ENCODE results near the gene ARHGAP40.

The ARHGAP40 gene

GRCh38 chr20:38692436-38693411, 91.1 kb downstream of the ARHGAP40 start:
- Histone ChIP-seq H3K4me1 (ENCODE audit: insufficient read depth, low read length) (no peaks in the 10 kb centered on the region), H3K4me3 (ENCODE audit: low read length) (no peak overlapping the region), H3K36me3 (ENCODE audit: insufficient read depth, low read length) (no peaks in the 10 kb centered on the region), H3K27me3 (ENCODE audit: insufficient read depth, low read length) (peaks cover 24% of the 10 kb centered on the region), H3K27ac (ENCODE audit: low read depth, low read length) (no peak overlapping the region), H3K9me3 (ENCODE audit: insufficient read depth, low read depth, low read length) (no peaks in the 10 kb centered on the region), H3K9ac (ENCODE audit: low read depth, low read length) (no peak overlapping the region)
- WGBS, result 44% methylated on average over 13 of the region's 13 CpGs

DNA sequence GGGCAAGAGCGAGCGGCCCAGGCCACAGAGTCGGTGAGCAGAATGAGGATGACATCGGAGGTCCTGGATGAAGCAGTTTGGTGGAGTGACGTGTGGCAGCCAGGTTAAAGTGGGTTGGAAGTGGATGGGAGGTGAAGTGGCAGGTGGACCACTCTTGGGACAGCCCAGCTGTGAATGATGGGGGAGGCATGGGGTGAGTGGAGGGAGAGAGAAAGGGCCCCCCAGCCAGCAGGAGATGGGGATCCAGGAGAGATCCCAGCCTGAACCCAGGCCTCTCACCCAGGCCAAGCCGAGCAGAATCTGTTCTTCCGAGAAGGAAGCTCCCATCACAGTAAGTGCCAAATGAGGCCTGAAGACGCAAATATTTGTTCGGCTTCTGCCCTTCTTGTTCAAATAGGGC, 95.7 kb downstream of the ARHGAP40 start:
- Histone ChIP-seq H3K9me3 (ENCODE audit: insufficient read depth, low read depth, low read length) (no peaks in the 10 kb centered on the region), H3K36me3 (ENCODE audit: insufficient read depth, low read length) (no peaks in the 10 kb centered on the region), H3K9ac (ENCODE audit: low read depth, low read length) (no peak overlapping the region), H3K27ac (ENCODE audit: low read depth, low read length) (no peak overlapping the region), H3K27me3 (ENCODE audit: insufficient read depth, low read length) (no peaks in the 10 kb centered on the region; the same call in 1 of the 2 replicates), H3K4me3 (ENCODE audit: low read length) (no peak overlapping the region), H3K4me1 (ENCODE audit: insufficient read depth, low read length) (no peaks in the 10 kb centered on the region)
- WGBS, result 89% methylated on average over 9 of the region's 9 CpGs

- Histone ChIP-seq H3K27ac (ENCODE audit: low read depth, low read length) (no peak overlapping the region), H3K27me3 (ENCODE audit: insufficient read depth, low read length) (no peaks in the 10 kb centered on the region; the same call in 1 of the 2 replicates), H3K36me3 (ENCODE audit: insufficient read depth, low read length) (no peaks in the 10 kb centered on the region), H3K4me3 (ENCODE audit: low read length) (no peak overlapping the region), H3K4me1 (ENCODE audit: insufficient read depth, low read length) (no peaks in the 10 kb centered on the region), H3K9ac (ENCODE audit: low read depth, low read length) (no peak overlapping the region), H3K9me3 (ENCODE audit: insufficient read depth, low read depth, low read length) (no peaks in the 10 kb centered on the region)
- WGBS, result 90% methylated on average over 15 of the region's 15 CpGs
Measured at GRCh38 chr20:38698541-38698940, 96.9 kb downstream of the ARHGAP40 start.

DNA sequence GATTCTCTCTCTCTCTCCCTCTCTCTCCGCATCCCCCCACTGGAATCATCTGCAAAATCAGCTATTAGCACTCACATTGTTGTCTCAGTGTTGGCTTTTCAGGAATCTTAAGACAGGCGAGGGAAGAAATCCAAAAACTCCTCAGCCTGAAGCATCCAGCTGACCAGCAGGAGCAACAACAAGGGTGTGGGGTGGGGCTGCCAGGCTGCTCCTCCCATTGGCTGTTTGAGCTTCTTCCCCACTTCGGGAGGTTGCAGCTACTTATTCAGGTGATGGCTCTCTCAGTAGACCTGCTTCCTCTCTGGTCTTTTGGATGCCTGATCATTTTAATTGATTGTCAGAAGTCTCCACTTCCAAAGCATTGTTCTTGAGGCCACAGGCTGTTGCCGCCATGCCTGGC, 98.5 kb downstream of the ARHGAP40 start:
- Histone ChIP-seq H3K27ac (ENCODE audit: low read depth, low read length) (no peak overlapping the region), H3K4me1 (ENCODE audit: insufficient read depth, low read length) (no peaks in the 10 kb centered on the region), H3K9me3 (ENCODE audit: insufficient read depth, low read depth, low read length) (no peaks in the 10 kb centered on the region), H3K36me3 (ENCODE audit: insufficient read depth, low read length) (no peaks in the 10 kb centered on the region), H3K4me3 (ENCODE audit: low read length) (no peak overlapping the region), H3K27me3 (ENCODE audit: insufficient read depth, low read length) (no peaks in the 10 kb centered on the region; the same call in 1 of the 2 replicates), H3K9ac (ENCODE audit: low read depth, low read length) (no peak overlapping the region)
- WGBS, result 58% methylated on average over 4 of the region's 4 CpGs
